ENCODE results near the gene HOXA10. TPM values are rescaled to one million over a fixed set of nuclear protein-coding genes. Genes with fewer than 3 reads are reported as not detected.
A peak's percentile ranks its signal among the peaks of the same experiment; 100 is the strongest.

HOXA10 gene
- under 1 TPM in 1 of 2 donors, not detected in 1; 0.21 TPM for total RNA-seq
- under 1 TPM; 0.26 to 0.29 TPM for polyA plus RNA-seq
- long read RNA-seq, donor 1: 0 reads
- long read RNA-seq, donor 2: 0 reads
- long read RNA-seq, donor 3: 0 reads
- long read RNA-seq, donor 4: 0 reads
- long read RNA-seq, donor 5: 0 reads

DNA sequence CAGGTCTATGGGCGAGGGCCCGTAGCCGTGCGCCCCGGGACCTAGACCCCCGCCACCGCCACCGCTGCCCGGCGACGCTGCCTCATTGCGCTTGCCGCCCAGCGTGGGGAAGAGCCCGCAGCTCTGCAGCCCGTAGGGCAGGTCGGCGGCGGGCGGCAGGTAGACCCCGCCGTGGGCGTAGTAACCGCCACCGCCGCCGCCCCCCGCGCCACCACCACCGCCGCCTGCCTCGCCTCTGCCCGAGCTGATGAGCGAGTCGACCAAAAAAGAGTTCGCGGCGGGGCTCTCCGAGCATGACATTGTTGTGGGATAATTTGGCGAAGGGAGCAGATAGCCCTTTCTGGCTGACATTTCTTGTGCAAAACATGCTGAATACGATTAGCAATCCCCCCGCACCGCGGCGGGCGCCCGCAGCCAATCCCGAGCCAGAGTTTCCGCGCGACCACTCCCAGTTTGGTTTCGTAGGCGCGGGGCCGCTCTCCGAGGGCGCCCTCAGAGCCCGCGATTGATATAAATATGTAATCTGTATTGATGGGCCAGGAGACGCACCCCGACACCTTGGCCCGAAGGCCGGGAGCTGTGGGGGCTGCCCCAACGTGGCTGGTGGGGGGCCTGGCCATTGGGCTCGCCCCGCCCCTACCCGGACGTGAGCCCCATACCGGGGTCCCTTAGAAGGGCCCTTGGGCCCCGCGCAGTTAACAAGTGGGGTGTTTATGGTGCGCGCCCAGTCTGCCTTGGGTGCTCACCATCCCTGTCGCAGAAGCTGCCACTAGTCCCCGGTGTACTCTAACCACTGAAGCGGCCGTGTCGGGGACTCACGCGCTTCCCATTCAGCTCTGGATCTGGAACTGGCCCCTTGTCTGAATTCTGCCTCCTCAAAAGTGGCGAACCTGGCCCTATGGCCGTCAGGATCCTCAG lies at the start of gene HOXA10:
HOXA10 (minus strand) TSS at position 365 of the 918 bp plus-strand sequence; CDS start at position 351, 14 bp downstream.
- no peaks in the 10 kb centered on the region for H3K36me3 ChIP-seq (ENCODE audit: control insufficient read depth in 4 of 4, insufficient read depth in 4 of 4, low read length in 4 of 4)
- ATAC-seq (ENCODE audit: insufficient read depth, low FRiP score): no peak
- 4 to 8% methylated on average over 74 to 82 of the region's 82 CpGs for WGBS, 2 donors
- peaks cover 29 to 91% (median 79%) of the 10 kb centered on the region in 3 donors for H3K27me3 ChIP-seq (ENCODE audit: control insufficient read depth in 3 of 3, insufficient read depth in 3 of 3, low read length in 2 of 3)
- H3K9ac ChIP-seq (ENCODE audit: insufficient read depth in 1 of 2, low read length in 2 of 2): no peak within 1 kb of the TSS
- peak within 1 kb of the TSS; percentile 38 for H3K4me3 ChIP-seq
- peaks cover 0 to 17% (median 0%) of the 10 kb centered on the region in 4 donors for H3K9me3 ChIP-seq (ENCODE audit: control insufficient read depth in 4 of 4, insufficient read depth in 3 of 4, low read length in 3 of 4)
- peak in 1 of 3 donors; percentile 19 for DNase-seq
- peaks cover 0 to 24% (median 7%) of the 10 kb centered on the region in 5 donors for H3K4me1 ChIP-seq (ENCODE audit: control insufficient read depth in 5 of 5, insufficient read depth in 5 of 5, low read length in 5 of 5)
- no peak within 1 kb of the TSS for H3K27ac ChIP-seq (ENCODE audit: low read depth in 1 of 2, low read length in 1 of 2)
- TF ChIP-seq, protein P1, sequence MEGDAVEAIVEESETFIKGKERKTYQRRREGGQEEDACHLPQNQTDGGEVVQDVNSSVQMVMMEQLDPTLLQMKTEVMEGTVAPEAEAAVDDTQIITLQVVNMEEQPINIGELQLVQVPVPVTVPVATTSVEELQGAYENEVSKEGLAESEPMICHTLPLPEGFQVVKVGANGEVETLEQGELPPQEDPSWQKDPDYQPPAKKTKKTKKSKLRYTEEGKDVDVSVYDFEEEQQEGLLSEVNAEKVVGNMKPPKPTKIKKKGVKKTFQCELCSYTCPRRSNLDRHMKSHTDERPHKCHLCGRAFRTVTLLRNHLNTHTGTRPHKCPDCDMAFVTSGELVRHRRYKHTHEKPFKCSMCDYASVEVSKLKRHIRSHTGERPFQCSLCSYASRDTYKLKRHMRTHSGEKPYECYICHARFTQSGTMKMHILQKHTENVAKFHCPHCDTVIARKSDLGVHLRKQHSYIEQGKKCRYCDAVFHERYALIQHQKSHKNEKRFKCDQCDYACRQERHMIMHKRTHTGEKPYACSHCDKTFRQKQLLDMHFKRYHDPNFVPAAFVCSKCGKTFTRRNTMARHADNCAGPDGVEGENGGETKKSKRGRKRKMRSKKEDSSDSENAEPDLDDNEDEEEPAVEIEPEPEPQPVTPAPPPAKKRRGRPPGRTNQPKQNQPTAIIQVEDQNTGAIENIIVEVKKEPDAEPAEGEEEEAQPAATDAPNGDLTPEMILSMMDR (IDR thresholded peaks at IDR 0.05; ENCODE audit: control extremely low read depth, extremely low read depth): no peak

DNA sequence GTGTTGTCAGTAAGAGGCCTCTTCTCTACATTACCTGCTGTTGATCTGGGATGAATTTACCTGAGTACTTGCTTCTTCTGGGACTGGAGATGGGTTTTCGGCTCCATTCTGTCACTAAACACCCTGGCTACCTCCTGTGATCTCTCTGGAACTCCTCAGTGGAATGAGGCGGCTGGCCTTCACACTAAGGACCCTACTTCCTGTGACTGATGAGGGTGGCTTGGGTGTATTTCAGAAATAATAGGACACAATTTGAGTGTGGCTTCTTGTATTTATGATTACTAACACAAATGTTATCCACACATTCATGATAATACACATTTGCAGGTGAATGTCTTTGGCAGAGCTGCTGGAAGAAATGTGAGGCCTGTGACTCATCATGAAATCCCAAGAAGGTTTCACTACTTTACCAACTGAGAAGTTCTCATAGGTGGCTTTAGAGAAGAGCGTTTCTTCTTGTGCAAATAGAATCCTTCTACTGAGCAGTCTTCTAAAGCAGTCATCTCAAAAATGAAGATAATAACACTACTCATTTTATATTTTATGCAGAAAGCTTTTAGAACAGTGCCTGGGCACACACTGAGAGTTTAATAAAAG lies 47.2 kb upstream of the HOXA10 start:
- DNase-seq: no peak
- Histone ChIP-seq H3K4me1 (ENCODE audit: control insufficient read depth in 5 of 5, insufficient read depth in 5 of 5, low read length in 5 of 5) (peaks cover 0 to 8% (median 0%) of the 10 kb centered on the region in 5 donors), H3K27me3 (ENCODE audit: control insufficient read depth in 3 of 3, insufficient read depth in 3 of 3, low read length in 2 of 3) (peaks cover 10 to 96% (median 81%) of the 10 kb centered on the region in 3 donors), H3K9ac (ENCODE audit: insufficient read depth in 1 of 2, low read length in 2 of 2) (no peak overlapping the region), H3K9me3 (ENCODE audit: control insufficient read depth in 4 of 4, insufficient read depth in 3 of 4, low read length in 3 of 4) (no peaks in the 10 kb centered on the region), H3K27ac (ENCODE audit: low read depth in 1 of 2, low read length in 1 of 2) (no peak overlapping the region), H3K36me3 (ENCODE audit: control insufficient read depth in 4 of 4, insufficient read depth in 4 of 4, low read length in 4 of 4) (no peaks in the 10 kb centered on the region), H3K4me3 (no peak overlapping the region)
- WGBS, 2 donors: 93 to 96% methylated on average over 3 of the region's 3 CpGs
- TF ChIP-seq, protein P1 (IDR thresholded peaks at IDR 0.05; ENCODE audit: control extremely low read depth, extremely low read depth): no peak
- ATAC-seq (ENCODE audit: insufficient read depth, low FRiP score): no peak

DNA sequence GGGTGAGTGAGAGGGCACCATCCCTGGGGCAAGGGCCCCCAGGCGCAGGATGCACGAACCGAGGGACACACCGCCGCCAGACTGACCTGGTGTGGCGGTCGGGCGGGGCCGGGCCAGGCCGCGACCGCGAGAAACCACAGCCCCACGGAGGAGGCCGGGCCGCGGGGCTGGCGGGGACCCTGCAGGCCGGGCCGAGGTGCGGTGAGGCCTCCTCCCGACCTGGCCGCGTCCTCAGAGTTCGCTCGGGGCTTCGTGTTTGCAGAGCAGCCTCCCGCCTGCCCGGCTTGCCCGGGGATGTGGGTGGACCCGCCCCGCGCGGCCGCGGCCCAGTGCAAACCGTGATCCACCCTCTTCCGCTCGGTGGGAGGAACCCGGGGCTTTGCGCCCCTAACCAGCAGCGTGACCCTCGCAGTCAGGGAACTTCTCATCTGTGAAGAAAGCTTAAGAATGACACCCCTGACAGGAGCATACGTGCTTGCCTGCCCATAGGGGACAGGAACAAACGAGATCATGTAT lies 46.4 kb upstream of the HOXA10 start:
- TF ChIP-seq, protein P1 (IDR thresholded peaks at IDR 0.05; ENCODE audit: control extremely low read depth, extremely low read depth): no peak
- ATAC-seq (ENCODE audit: insufficient read depth, low FRiP score): peak; percentile 27
- no peak for DNase-seq

More for the DNA sequence above, 46.4 kb upstream of the HOXA10 start:
- WGBS, 2 donors: 5 to 11% methylated on average over 34 to 45 of the region's 45 CpGs
- Histone ChIP-seq H3K36me3 (ENCODE audit: control insufficient read depth in 4 of 4, insufficient read depth in 4 of 4, low read length in 4 of 4) (no peaks in the 10 kb centered on the region), H3K27me3 (ENCODE audit: control insufficient read depth in 3 of 3, insufficient read depth in 3 of 3, low read length in 2 of 3) (peaks cover 7 to 96% (median 81%) of the 10 kb centered on the region in 3 donors), H3K4me3 (no peak overlapping the region), H3K4me1 (ENCODE audit: control insufficient read depth in 5 of 5, insufficient read depth in 5 of 5, low read length in 5 of 5) (peaks cover 0 to 5% (median 0%) of the 10 kb centered on the region in 5 donors), H3K9ac (ENCODE audit: insufficient read depth in 1 of 2, low read length in 2 of 2) (no peak overlapping the region), H3K27ac (ENCODE audit: low read depth in 1 of 2, low read length in 1 of 2) (no peak overlapping the region), H3K9me3 (ENCODE audit: control insufficient read depth in 4 of 4, insufficient read depth in 3 of 4, low read length in 3 of 4) (no peaks in the 10 kb centered on the region)

All from lung (tissue), 16 donors.